Stomach (tissue), 9 donors: ENCODE data around the gene DTWD1. TPM values are rescaled to one million over a fixed set of nuclear protein-coding genes. Genes with fewer than 3 reads are reported as not detected.
A peak's percentile ranks its signal among the peaks of the same experiment; 100 is the strongest.

ENCODE experiments used
- DNase-seq, 2 donors: peaks; one replicate each; pipeline versions ENCODE4 v3.0.0 to v3.0.0-alpha.2; 2013 to 2019
- H3K27ac ChIP-seq, 5 donors: fragments of 200-600 bp in 4 of 5; sonication (generic) in 4 of 5; one replicate each; pipeline ENCODE4 v1.5.1; 2013 to 2019; ENCODE audit warnings: mild to moderate bottlenecking in 1 of 5, moderate library complexity in 1 of 5
- H3K27me3 ChIP-seq, 3 donors: fragments of 200-600 bp; sonication (generic); one replicate each; pipeline ENCODE4 v1.5.1; 2017 to 2019; ENCODE audit warnings: mixed run types in 1 of 3
- H3K36me3 ChIP-seq, 4 donors: fragments of 200-600 bp; sonication (generic); 1 replicate in 3 of 4; 2 replicates in 1 of 4; pipeline ENCODE4 v1.5.1; 2016 to 2019
- H3K4me1 ChIP-seq, 4 donors: fragments of 200-600 bp; sonication (generic); one replicate each; pipeline ENCODE4 v1.5.1; 2016 to 2019
- H3K4me3 ChIP-seq, 4 donors: fragments of 200-600 bp; sonication (generic) in 3 of 4; one replicate each; pipeline ENCODE4 v1.5.1; 2016 to 2019; ENCODE audit warnings: mild to moderate bottlenecking in 1 of 4
- H3K9me3 ChIP-seq, 4 donors: fragments of 200-600 bp; sonication (generic); one replicate each; pipeline ENCODE4 v1.5.1; 2016 to 2019
- EP300 ChIP-seq: sonication (generic); formaldehyde crosslinking; IDR thresholded peaks from one replicate; pipeline ENCODE4 v1.6.1; 2017; ENCODE audit warnings: antibody characterized with exemption
- POLR2A ChIP-seq, 4 donors: fragments of 450-650 bp; IDR thresholded peaks; one replicate each; pipeline ENCODE4 v1.6.1; 2016; ENCODE audit warnings: antibody characterized with exemption in 4 of 4, control low read depth in 2 of 4, mild to moderate bottlenecking in 1 of 4, moderate library complexity in 1 of 4
- POLR2AphosphoS5 ChIP-seq, 3 donors: sonication (generic); formaldehyde crosslinking; IDR thresholded peaks; one replicate each; pipeline ENCODE4 v1.6.1; 2016; ENCODE audit warnings: antibody characterized with exemption in 3 of 3
- WGBS, 5 donors: extraction: QIAGEN DNeasy Blood & Tissue Kit in 3 of 5; methylation state at CpG; one replicate each; pipeline versions ENCODE4 v1.1.5 to v1.1.7; 2013 to 2018; 5-methylcytosine and 5-hydroxymethylcytosine counted together
- intact Hi-C: fragments of 100-400 bp; cut with DNase I; formaldehyde crosslinking; loops from one replicate; pipeline ENCODE4 v1.15.1; 2023; ENCODE audit warnings: low total_unique reads
- polyA plus RNA-seq, 3 donors: library from polyadenylated mRNA; stranded (reverse); fragments of 200-250 nt; gene quantifications; one replicate each; pipeline ENCODE4 v1.2.3, GENCODE V29; 2013
- total RNA-seq, 5 donors: library from RNA; depleted of rRNA; stranded (reverse); fragments of >200 nt; gene quantifications; one replicate each; pipeline versions ENCODE4 v1.1.0 to v1.2.3, GENCODE V29; 2014 to 2016
- TF ChIP-seq, protein P1 (sequence below), 7 experiments: fragments of 450-650 bp in 4 of 7; fragments of 200-600 bp in 3 of 7; sonication (generic) in 3 of 7; IDR thresholded peaks; one replicate each; pipeline ENCODE4 v1.5.1; 2016 to 2019; ENCODE audit warnings: antibody characterized with exemption in 7 of 7, control low read depth in 2 of 7, mild to moderate bottlenecking in 1 of 7
- donor health status: healthy with polysubstance abuse.
- donor health status: Bipolar disorder and iron deficiency.
- donor health status: healthy.

The DTWD1 gene
- total and polyA plus RNA-seq, 8 donors, result 2.9 to 45.0 (median 17.8) TPM

GRCh38 chr15:49622561-49622960 is 1.7 kb downstream of the DTWD1 start:
- intact Hi-C loops, result no loop called here
- H3K9me3 ChIP-seq, result peaks cover 4 to 12% (median 9%) of the 10 kb centered on the region in 4 donors
- H3K36me3 ChIP-seq, result peaks cover 8 to 22% (median 19%) of the 10 kb centered on the region in 4 donors
- peak overlapping the region in 3 of 4 donors; percentile 13 to 73 (median 70) for H3K4me3 ChIP-seq
- no peak for DNase-seq
- 75 to 85% (median 79%) methylated on average over 3 of the region's 3 CpGs for whole genome bisulfite sequencing, 5 donors
- H3K27ac ChIP-seq, result peak overlapping the region in 2 of 5 donors; percentile 10 to 94
- peaks cover 9 to 46% (median 26%) of the 10 kb centered on the region in 4 donors for H3K4me1 ChIP-seq
- no peak for TF ChIP-seq POLR2AphosphoS5 (IDR thresholded peaks at IDR 0.05)
- H3K27me3 ChIP-seq, result no peaks in the 10 kb centered on the region

DNA sequence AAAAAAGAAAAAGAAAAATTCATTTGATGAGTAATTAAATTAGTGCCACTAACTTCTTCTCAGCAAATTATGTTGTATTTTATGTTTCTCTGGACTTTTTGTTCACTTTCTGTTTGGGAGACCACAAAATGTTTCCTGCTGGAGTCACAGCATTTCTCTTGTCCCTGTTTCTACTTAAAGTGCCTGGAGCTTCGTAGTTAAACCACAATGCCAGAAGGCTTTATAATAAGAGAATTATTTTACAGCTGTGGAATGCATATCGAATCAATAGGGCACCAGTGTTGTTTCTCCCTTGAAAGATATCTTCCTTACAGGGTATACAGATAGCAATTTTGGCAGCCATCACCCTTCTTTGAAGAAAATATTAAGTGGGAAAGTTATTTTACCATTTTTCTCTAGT is 3.2 kb downstream of the DTWD1 start:
- Histone ChIP-seq H3K9me3 (peaks cover 4 to 12% (median 9%) of the 10 kb centered on the region in 4 donors), H3K27me3 (no peaks in the 10 kb centered on the region), H3K27ac (no peak overlapping the region), H3K4me1 (peaks cover 9 to 57% (median 30%) of the 10 kb centered on the region in 4 donors), H3K36me3 (peaks cover 8 to 34% (median 28%) of the 10 kb centered on the region in 4 donors), H3K4me3 (no peak overlapping the region)
- 67 to 78% (median 72%) methylated on average over 2 of the region's 2 CpGs for WGBS, 5 donors
- DNase-seq, result no peak
- intact Hi-C loops, result no loop called here
- TF ChIP-seq, protein P1, sequence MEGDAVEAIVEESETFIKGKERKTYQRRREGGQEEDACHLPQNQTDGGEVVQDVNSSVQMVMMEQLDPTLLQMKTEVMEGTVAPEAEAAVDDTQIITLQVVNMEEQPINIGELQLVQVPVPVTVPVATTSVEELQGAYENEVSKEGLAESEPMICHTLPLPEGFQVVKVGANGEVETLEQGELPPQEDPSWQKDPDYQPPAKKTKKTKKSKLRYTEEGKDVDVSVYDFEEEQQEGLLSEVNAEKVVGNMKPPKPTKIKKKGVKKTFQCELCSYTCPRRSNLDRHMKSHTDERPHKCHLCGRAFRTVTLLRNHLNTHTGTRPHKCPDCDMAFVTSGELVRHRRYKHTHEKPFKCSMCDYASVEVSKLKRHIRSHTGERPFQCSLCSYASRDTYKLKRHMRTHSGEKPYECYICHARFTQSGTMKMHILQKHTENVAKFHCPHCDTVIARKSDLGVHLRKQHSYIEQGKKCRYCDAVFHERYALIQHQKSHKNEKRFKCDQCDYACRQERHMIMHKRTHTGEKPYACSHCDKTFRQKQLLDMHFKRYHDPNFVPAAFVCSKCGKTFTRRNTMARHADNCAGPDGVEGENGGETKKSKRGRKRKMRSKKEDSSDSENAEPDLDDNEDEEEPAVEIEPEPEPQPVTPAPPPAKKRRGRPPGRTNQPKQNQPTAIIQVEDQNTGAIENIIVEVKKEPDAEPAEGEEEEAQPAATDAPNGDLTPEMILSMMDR (IDR thresholded peaks at IDR 0.05), result no peak
- TF ChIP-seq POLR2AphosphoS5 (IDR thresholded peaks at IDR 0.05) (no peak), POLR2A (IDR thresholded peaks at IDR 0.05) (no peak), EP300 (no peak)

DNA sequence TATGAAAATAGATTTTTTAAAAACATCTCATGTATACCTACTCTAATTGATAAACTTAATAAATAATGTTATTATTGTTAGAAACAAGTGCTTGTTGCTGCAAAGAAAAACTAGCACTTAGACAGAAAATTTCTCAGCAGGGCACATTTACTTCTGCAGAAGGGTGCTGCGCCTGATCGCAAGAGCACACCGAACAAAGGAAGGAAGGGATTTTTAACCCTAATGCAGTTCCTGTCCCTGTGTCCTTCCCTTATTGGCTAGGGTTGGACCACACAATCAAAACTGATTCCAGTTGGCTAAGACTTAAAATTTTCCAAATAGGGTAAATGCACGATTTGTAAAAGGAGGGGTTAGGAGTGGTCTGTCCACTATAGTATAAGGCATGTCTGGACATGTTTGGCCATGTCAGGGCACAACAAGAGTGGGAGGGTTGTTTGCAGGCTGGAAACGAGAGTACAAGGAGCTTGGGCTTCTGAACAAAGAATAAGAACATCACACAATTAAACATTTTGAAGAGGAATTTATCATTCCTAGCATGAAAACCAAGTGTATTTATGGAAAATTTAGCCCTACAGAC is 4.7 kb downstream of the DTWD1 start:
- Histone ChIP-seq H3K9me3 (peaks cover 4 to 12% (median 9%) of the 10 kb centered on the region in 4 donors), H3K27me3 (no peaks in the 10 kb centered on the region), H3K4me3 (no peak overlapping the region), H3K4me1 (peaks cover 4 to 51% (median 27%) of the 10 kb centered on the region in 4 donors), H3K27ac (no peak overlapping the region), H3K36me3 (peaks cover 8 to 39% (median 35%) of the 10 kb centered on the region in 4 donors)
- no peak for DNase-seq
- TF ChIP-seq POLR2AphosphoS5 (IDR thresholded peaks at IDR 0.05) (no peak), EP300 (no peak), POLR2A (IDR thresholded peaks at IDR 0.05) (no peak)
- TF ChIP-seq, protein P1 (IDR thresholded peaks at IDR 0.05), result no peak
- intact Hi-C loops, result no loop called here
- WGBS, 5 donors, result 95 to 98% (median 97%) methylated on average over 5 of the region's 5 CpGs

GRCh38 chr15:49627407-49627877 is 6.6 kb downstream of the DTWD1 start:
- H3K27ac ChIP-seq, result no peak overlapping the region
- intact Hi-C loops, result no loop called here
- WGBS, 5 donors, result 54 to 68% (median 63%) methylated on average over 1 of the region's 1 CpG
- no peak for DNase-seq
- peaks cover 8 to 58% (median 45%) of the 10 kb centered on the region in 4 donors for H3K36me3 ChIP-seq
- H3K9me3 ChIP-seq, result peaks cover 4 to 12% (median 9%) of the 10 kb centered on the region in 4 donors
- no peaks in the 10 kb centered on the region for H3K27me3 ChIP-seq
- TF ChIP-seq, protein P1 (IDR thresholded peaks at IDR 0.05), result no peak
- no peak for TF ChIP-seq POLR2AphosphoS5 (IDR thresholded peaks at IDR 0.05)
- TF ChIP-seq POLR2A (IDR thresholded peaks at IDR 0.05), result no peak
- no peak for TF ChIP-seq EP300
- H3K4me3 ChIP-seq, result no peak overlapping the region
- peaks cover 0 to 42% (median 18%) of the 10 kb centered on the region in 4 donors for H3K4me1 ChIP-seq

DNA sequence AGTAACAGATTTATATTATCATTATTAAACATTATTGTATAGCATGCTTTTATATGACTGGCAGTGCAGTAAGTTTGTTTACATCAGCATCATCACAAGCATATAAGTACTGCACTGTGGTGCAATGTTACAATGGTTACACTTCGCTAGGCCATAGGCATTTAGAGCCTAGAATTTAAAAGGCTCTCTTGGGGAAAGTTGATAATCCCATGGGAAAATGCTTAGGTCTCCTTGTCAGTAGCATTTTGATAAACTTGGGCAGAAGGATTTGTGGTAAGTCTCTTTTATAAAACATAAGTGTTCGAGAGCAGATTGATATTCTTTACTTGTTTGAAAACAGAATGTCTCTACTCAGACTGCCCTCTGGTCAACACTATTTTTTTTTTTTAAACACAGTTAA is 7.5 kb downstream of the DTWD1 start:
- DNase-seq, result no peak
- Histone ChIP-seq H3K4me1 (peaks cover 0 to 32% (median 14%) of the 10 kb centered on the region in 4 donors), H3K9me3 (peaks cover 4 to 12% (median 9%) of the 10 kb centered on the region in 4 donors), H3K27ac (no peak overlapping the region), H3K27me3 (no peaks in the 10 kb centered on the region), H3K36me3 (peaks cover 8 to 65% (median 47%) of the 10 kb centered on the region in 4 donors), H3K4me3 (no peak overlapping the region)
- TF ChIP-seq POLR2AphosphoS5 (IDR thresholded peaks at IDR 0.05) (no peak), POLR2A (IDR thresholded peaks at IDR 0.05) (no peak), EP300 (no peak)
- TF ChIP-seq, protein P1 (IDR thresholded peaks at IDR 0.05), result no peak
- intact Hi-C loops, result no loop called here
- 75 to 89% (median 83%) methylated on average over 2 of the region's 2 CpGs for WGBS, 5 donors
